Measurements from ENCODE around the gene TTLL5. TPM values are rescaled to one million over a fixed set of nuclear protein-coding genes. Genes with fewer than 3 reads are reported as not detected.

Gene TTLL5
- total RNA-seq, 5 donors from 2014 or later (not counting 1 experiment from before 2014, with no cell fraction given) = 15.4 to 36.2 (median 22.2) TPM

DNA sequence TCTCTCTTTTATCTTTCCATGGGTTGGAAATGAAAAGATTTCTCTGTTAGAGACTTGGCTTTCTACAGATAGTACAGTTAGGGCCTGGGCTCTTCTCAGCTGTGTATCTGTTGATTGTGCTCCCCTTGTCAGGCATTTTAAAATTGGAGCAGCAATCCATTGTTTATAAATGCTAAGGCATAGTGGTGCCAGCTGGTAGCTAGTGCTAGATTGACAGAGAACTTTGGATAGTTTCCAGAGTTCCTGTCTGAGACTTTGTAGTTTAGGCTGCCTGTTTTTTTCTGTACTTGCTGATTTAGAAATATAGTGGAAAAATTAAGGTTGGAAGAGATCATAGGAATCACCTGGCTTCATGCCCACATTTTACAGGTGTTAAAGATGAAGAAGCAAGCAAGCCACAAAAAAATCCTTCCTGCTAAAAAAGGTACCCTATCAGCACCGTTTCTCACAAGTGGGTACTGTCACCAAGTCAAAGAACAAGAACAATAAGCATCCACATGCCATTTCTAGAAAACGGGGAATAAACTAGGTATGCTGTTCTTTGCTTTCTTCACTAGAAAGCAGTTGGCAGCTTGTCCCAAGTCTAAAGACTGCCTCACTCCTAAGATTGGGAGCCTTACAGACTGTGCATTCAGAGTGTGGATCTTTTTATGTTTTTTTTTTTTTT lies 6.2 kb downstream of the TTLL5 start:
- no peaks in the 10 kb centered on the region for H3K9me3 Mint-ChIP-seq
- ChIA-PET CTCF (interaction anchor here in 1 of 2 donors (1.4 to 2.0 kb wide), 2 partner anchors 9 to 11 kb away, joined by 5 to 7 read pairs; no protein-coding TSS in a partner anchor), POLR2A (no interaction called here)
- DNase-seq (no peak), ATAC-seq (replicated peaks in 1 of 4) (no peak)
- peaks cover 47% of the 10 kb centered on the region for H3K36me3 Mint-ChIP-seq
- no peak overlapping the region for H3K4me3 Mint-ChIP-seq
- Histone ChIP-seq H3K4me3 (ENCODE audit: control insufficient read depth in 1 of 2, extremely low read depth in 1 of 2, low read length in 1 of 2) (no peak overlapping the region), H3K27me3 (replicated peaks in 1 of 2; ENCODE audit: control insufficient read depth in 2 of 2, extremely low read depth in 1 of 2, insufficient read depth in 2 of 2, low read length in 1 of 2) (no peaks in the 10 kb centered on the region), H3K27ac (ENCODE audit: low read length) (no peak overlapping the region), H3K4me1 (ENCODE audit: control insufficient read depth in 1 of 2, extremely low read depth in 1 of 2, insufficient read depth in 2 of 2, low read length in 2 of 2) (peaks cover 0 to under 1% of the 10 kb centered on the region in 2 experiments), H3K36me3 (ENCODE audit: control insufficient read depth in 2 of 2, extremely low read depth in 1 of 2, insufficient read depth in 1 of 2, low read length in 1 of 2) (peaks cover 0 to 10% of the 10 kb centered on the region in 2 donors), H3K9me3 (no peaks in the 10 kb centered on the region)
- peaks cover 0 to 6% (median 6%) of the 10 kb centered on the region in 3 donors for H3K4me1 Mint-ChIP-seq
- H3K27me3 Mint-ChIP-seq = no peaks in the 10 kb centered on the region
- H3K27ac Mint-ChIP-seq = no peak overlapping the region
- 83% methylated on average over 1 of the region's 2 CpGs for WGBS (ENCODE audit: insufficient coverage)

DNA sequence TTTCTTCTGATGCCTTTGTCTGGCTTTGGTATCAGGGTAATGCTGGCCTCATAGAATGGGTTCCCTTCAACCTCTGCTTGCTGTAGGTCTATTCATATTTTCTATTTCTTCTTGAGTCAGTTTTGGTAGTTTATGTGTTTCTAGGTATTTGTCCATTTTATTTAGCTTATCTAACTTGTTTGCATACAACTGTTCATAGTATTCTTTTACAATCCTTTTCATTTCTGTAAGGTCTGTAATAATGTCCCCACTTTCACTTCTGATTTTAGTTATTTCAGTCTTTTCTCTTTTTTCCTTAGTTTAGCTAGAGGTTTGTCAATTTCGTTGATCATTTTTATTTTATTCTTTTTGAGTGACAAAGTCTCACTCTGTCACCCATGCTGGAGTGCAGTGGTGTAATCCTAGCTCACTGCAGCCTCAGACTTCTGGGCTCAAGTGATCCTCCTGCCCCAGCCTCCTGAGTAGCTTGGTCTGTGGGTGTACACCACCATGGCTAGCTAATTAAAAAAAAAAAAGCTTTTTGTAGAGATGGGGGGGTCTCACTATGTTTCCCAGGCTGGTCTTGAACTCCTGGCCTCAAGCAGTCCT lies 11.7 kb downstream of the TTLL5 start:
- H3K27me3 Mint-ChIP-seq = no peaks in the 10 kb centered on the region
- H3K9me3 Mint-ChIP-seq = peaks cover 0 to 4% (median 2%) of the 10 kb centered on the region in 3 donors

DNA sequence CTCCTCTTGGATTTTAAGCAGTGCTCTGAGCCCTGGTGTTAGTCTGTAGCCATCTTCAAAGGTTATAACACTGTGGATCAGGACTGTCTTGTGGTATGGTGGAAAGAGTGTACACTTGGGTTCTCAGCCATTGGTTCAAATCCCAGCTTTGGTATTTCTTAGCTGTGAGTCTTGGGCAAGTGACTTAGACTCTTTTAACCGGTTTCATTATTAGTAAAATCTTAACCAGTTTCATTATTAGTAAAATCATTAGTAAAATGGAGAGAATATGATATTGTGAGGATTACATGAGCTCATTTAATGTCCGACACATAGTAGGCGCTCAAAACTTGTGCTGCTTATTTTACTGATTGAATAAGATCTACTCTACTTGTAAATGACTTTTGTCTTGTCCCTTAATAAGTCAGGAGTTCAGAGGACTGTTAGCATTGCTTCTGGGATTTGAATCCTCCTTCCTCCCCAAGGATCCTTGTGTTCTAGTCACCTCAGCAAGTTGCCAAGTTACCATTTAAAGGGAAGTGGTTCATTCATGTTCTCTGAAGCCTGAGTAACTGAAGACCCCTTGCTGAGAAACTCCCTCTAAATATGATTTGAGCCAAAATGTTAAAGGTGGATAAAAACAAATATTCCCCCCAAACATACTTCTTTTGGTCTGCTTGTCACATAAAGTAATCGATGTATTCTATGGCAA lies 12.4 kb downstream of the TTLL5 start:
- peaks cover 0 to 15% of the 10 kb centered on the region in 2 donors for H3K36me3 ChIP-seq (ENCODE audit: control insufficient read depth in 2 of 2, extremely low read depth in 1 of 2, insufficient read depth in 1 of 2, low read length in 1 of 2)

More for the DNA sequence above, 11.7 kb downstream of the TTLL5 start:
- no peak overlapping the region for H3K4me3 Mint-ChIP-seq
- DNase-seq = no peak
- H3K4me1 Mint-ChIP-seq = peaks cover 0 to 1% (median 0%) of the 10 kb centered on the region in 3 donors
- CTCF ChIA-PET = interaction anchor here in 1 of 2 donors (0.9 to 1.0 kb wide), 2 partner anchors 18 to 37 kb away, joined by 3 to 4 read pairs; no protein-coding TSS in a partner anchor
- Histone ChIP-seq H3K4me3 (ENCODE audit: control insufficient read depth in 1 of 2, extremely low read depth in 1 of 2, low read length in 1 of 2) (no peak overlapping the region), H3K27me3 (replicated peaks in 1 of 2; ENCODE audit: control insufficient read depth in 2 of 2, extremely low read depth in 1 of 2, insufficient read depth in 2 of 2, low read length in 1 of 2) (no peaks in the 10 kb centered on the region), H3K4me1 (ENCODE audit: control insufficient read depth in 1 of 2, extremely low read depth in 1 of 2, insufficient read depth in 2 of 2, low read length in 2 of 2) (no peaks in the 10 kb centered on the region), H3K27ac (ENCODE audit: low read length) (no peak overlapping the region), H3K9me3 (no peaks in the 10 kb centered on the region), H3K36me3 (ENCODE audit: control insufficient read depth in 2 of 2, extremely low read depth in 1 of 2, insufficient read depth in 1 of 2, low read length in 1 of 2) (peaks cover 0 to 15% of the 10 kb centered on the region in 2 donors)
- POLR2A ChIA-PET = interaction anchor here (0.6 to 0.7 kb wide), 2 partner anchors 9 to 17 kb away, joined by 4 to 7 read pairs; no protein-coding TSS in a partner anchor
- H3K27ac Mint-ChIP-seq = no peak overlapping the region
- peaks cover 61% of the 10 kb centered on the region for H3K36me3 Mint-ChIP-seq
- WGBS (ENCODE audit: insufficient coverage) = no CpG with 5 or more reads among the region's 1 CpG
- no peak for ATAC-seq (replicated peaks in 1 of 4)

DNA sequence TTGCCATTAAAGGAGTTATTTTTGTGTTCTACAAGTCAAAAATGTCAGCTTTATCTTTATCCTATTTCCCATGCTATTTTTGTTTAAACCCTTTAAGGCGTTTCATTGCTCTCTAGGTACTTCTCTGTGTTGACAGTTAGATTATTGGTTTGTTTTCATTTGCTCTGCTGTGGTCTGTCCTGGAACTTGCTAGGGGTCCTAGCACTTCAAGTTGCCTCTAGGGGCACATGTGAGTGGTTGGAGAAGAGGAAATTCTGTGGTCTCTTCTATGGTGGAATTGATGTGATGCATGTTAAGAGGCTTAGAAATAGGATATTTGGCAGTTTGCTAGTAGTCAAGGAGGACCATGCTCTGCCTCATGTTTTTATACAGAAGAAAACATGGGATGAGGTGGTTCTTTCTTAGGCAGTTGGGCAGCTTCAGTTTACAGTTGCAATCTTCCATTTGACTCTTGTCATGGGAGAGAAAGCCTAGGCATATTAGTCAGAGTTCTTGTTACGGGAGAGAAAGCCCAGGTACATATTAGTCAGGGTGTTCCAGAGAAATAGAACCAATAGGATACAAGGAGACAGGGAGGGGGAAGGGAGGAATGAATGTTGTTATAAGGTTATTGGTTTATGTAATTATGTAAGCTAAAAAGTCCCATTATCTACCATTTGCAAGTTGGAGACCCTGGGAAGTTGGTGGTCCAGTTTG lies 14.4 kb downstream of the TTLL5 start:
- no peaks in the 10 kb centered on the region for H3K27me3 Mint-ChIP-seq
- Histone ChIP-seq H3K4me3 (ENCODE audit: control insufficient read depth in 1 of 2, extremely low read depth in 1 of 2, low read length in 1 of 2) (no peak overlapping the region), H3K9me3 (no peaks in the 10 kb centered on the region), H3K27me3 (replicated peaks in 1 of 2; ENCODE audit: control insufficient read depth in 2 of 2, extremely low read depth in 1 of 2, insufficient read depth in 2 of 2, low read length in 1 of 2) (no peaks in the 10 kb centered on the region), H3K4me1 (ENCODE audit: control insufficient read depth in 1 of 2, extremely low read depth in 1 of 2, insufficient read depth in 2 of 2, low read length in 2 of 2) (no peaks in the 10 kb centered on the region), H3K27ac (ENCODE audit: low read length) (no peak overlapping the region), H3K36me3 (ENCODE audit: control insufficient read depth in 2 of 2, extremely low read depth in 1 of 2, insufficient read depth in 1 of 2, low read length in 1 of 2) (peaks cover 0 to 7% of the 10 kb centered on the region in 2 donors)
- peaks cover 0 to 1% (median 0%) of the 10 kb centered on the region in 3 donors for H3K4me1 Mint-ChIP-seq
- no peak for DNase-seq
- H3K36me3 Mint-ChIP-seq = peaks cover 53% of the 10 kb centered on the region
- no peak overlapping the region for H3K27ac Mint-ChIP-seq
- ChIA-PET POLR2A (no interaction called here), CTCF (interaction anchor here in 1 of 2 donors (0.6 kb wide), 1 partner anchor 138 kb away, joined by 3 read pairs; no protein-coding TSS in a partner anchor)
- WGBS (ENCODE audit: insufficient coverage) = 100% methylated on average over 2 of the region's 2 CpGs
- H3K9me3 Mint-ChIP-seq = peaks cover 0 to 4% (median 2%) of the 10 kb centered on the region in 3 donors
- H3K4me3 Mint-ChIP-seq = no peak overlapping the region
- ATAC-seq (replicated peaks in 1 of 4) = no peak

More for the DNA sequence above, 12.4 kb downstream of the TTLL5 start:
- CTCF ChIA-PET = interaction anchor here in 1 of 2 donors (0.9 to 1.0 kb wide), 2 partner anchors 19 to 36 kb away, joined by 3 to 4 read pairs; no protein-coding TSS in a partner anchor
- DNase-seq = no peak
- no peak overlapping the region for H3K27ac Mint-ChIP-seq
- Histone ChIP-seq H3K4me3 (ENCODE audit: control insufficient read depth in 1 of 2, extremely low read depth in 1 of 2, low read length in 1 of 2) (no peak overlapping the region), H3K27me3 (replicated peaks in 1 of 2; ENCODE audit: control insufficient read depth in 2 of 2, extremely low read depth in 1 of 2, insufficient read depth in 2 of 2, low read length in 1 of 2) (no peaks in the 10 kb centered on the region), H3K9me3 (no peaks in the 10 kb centered on the region), H3K27ac (ENCODE audit: low read length) (no peak overlapping the region), H3K4me1 (ENCODE audit: control insufficient read depth in 1 of 2, extremely low read depth in 1 of 2, insufficient read depth in 2 of 2, low read length in 2 of 2) (no peaks in the 10 kb centered on the region)
- no peak overlapping the region for H3K4me3 Mint-ChIP-seq
- POLR2A ChIA-PET = interaction anchor here in 1 of 2 donors (0.7 kb wide), 1 partner anchor 18 kb away, joined by 7 read pairs; no protein-coding TSS in a partner anchor
- no CpG with 5 or more reads among the region's 4 CpGs for WGBS (ENCODE audit: insufficient coverage)
- no peaks in the 10 kb centered on the region for H3K27me3 Mint-ChIP-seq
- ATAC-seq (replicated peaks in 1 of 4) = no peak
- H3K36me3 Mint-ChIP-seq = peaks cover 62% of the 10 kb centered on the region
- peaks cover 0 to 4% (median 2%) of the 10 kb centered on the region in 3 donors for H3K9me3 Mint-ChIP-seq
- peaks cover 0 to 1% (median 0%) of the 10 kb centered on the region in 3 donors for H3K4me1 Mint-ChIP-seq

DNA sequence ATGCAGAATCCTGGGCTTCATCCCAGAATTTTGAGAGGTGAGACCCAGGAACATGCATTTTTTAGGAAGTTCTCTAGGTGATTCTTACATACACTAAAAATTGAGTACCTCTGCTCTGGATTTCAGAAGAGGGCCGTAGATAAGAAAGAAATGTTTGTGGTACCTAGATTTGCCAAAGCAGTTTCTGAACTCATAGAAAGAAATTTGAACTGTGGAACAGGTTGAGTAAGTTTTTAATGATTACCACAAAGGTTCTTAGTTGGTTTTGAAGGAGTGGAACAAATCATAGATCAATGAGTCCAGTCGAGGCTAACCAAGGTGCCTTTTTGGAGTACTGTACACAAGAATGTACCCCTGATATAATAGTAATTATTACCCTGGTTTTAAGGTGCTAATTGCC lies 24.9 kb downstream of the TTLL5 start:
- no peaks in the 10 kb centered on the region for H3K4me1 Mint-ChIP-seq
- Histone ChIP-seq H3K27me3 (replicated peaks in 1 of 2; ENCODE audit: control insufficient read depth in 2 of 2, extremely low read depth in 1 of 2, insufficient read depth in 2 of 2, low read length in 1 of 2) (no peaks in the 10 kb centered on the region), H3K9me3 (no peaks in the 10 kb centered on the region), H3K36me3 (ENCODE audit: control insufficient read depth in 2 of 2, extremely low read depth in 1 of 2, insufficient read depth in 1 of 2, low read length in 1 of 2) (peaks cover 3 to 25% of the 10 kb centered on the region in 2 donors), H3K27ac (ENCODE audit: low read length) (no peak overlapping the region), H3K4me3 (ENCODE audit: control insufficient read depth in 1 of 2, extremely low read depth in 1 of 2, low read length in 1 of 2) (no peak overlapping the region), H3K4me1 (ENCODE audit: control insufficient read depth in 1 of 2, extremely low read depth in 1 of 2, insufficient read depth in 2 of 2, low read length in 2 of 2) (no peaks in the 10 kb centered on the region)
- no CpG with 5 or more reads among the region's 2 CpGs for WGBS (ENCODE audit: insufficient coverage)
- no peak overlapping the region for H3K4me3 Mint-ChIP-seq
- no peaks in the 10 kb centered on the region for H3K9me3 Mint-ChIP-seq
- CTCF ChIA-PET = no interaction called here
- no peak for DNase-seq
- H3K36me3 Mint-ChIP-seq = peaks cover 65% of the 10 kb centered on the region
- ATAC-seq (replicated peaks in 1 of 4) = no peak
- no peak overlapping the region for H3K27ac Mint-ChIP-seq
- H3K27me3 Mint-ChIP-seq = no peaks in the 10 kb centered on the region
- POLR2A ChIA-PET = no interaction called here

DNA sequence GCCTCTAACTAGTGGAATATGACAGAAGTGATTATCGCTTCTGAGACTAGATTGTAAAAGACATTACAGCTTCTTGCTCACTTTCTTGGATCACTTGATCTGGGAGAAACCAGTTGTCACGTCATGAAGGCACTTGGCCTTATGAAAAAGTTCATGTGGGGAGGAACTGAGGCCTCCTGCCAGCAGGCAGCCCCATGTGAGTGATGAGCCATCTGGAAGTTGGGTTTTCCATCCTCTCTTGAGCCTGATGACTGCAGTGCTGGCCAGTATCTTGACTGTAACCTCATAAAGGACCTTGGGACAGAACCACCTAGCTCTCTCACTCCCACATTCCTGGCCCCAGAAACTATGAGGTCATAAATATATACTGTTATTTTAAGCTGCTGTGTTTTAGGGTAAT lies 28.0 kb downstream of the TTLL5 start:
- 100% methylated on average over 2 of the region's 2 CpGs for WGBS (ENCODE audit: insufficient coverage)
- Mint-ChIP-seq H3K27me3 (no peaks in the 10 kb centered on the region), H3K27ac (no peak overlapping the region), H3K4me1 (no peaks in the 10 kb centered on the region), H3K9me3 (peaks cover 0 to 4% (median 0%) of the 10 kb centered on the region in 3 donors), H3K4me3 (no peak overlapping the region), H3K36me3 (peaks cover 66% of the 10 kb centered on the region)
- Histone ChIP-seq H3K4me3 (ENCODE audit: control insufficient read depth in 1 of 2, extremely low read depth in 1 of 2, low read length in 1 of 2) (no peak overlapping the region), H3K27ac (ENCODE audit: low read length) (no peak overlapping the region), H3K27me3 (replicated peaks in 1 of 2; ENCODE audit: control insufficient read depth in 2 of 2, extremely low read depth in 1 of 2, insufficient read depth in 2 of 2, low read length in 1 of 2) (no peaks in the 10 kb centered on the region), H3K9me3 (no peaks in the 10 kb centered on the region), H3K4me1 (ENCODE audit: control insufficient read depth in 1 of 2, extremely low read depth in 1 of 2, insufficient read depth in 2 of 2, low read length in 2 of 2) (no peaks in the 10 kb centered on the region), H3K36me3 (ENCODE audit: control insufficient read depth in 2 of 2, extremely low read depth in 1 of 2, insufficient read depth in 1 of 2, low read length in 1 of 2) (peaks cover 9 to 17% of the 10 kb centered on the region in 2 donors)
- POLR2A ChIA-PET = no interaction called here
- ATAC-seq (replicated peaks in 1 of 4) (no peak), DNase-seq (no peak)
- CTCF ChIA-PET = interaction anchor here in 1 of 2 donors (0.6 kb wide), 1 partner anchor 32 kb away, joined by 3 read pairs; no protein-coding TSS in a partner anchor
